Measurements from ENCODE around the gene CSF2RB. TPM values are rescaled to one million over a fixed set of nuclear protein-coding genes. Genes with fewer than 3 reads are reported as not detected.

CSF2RB gene
- polyA plus RNA-seq, 4 donors = 0.22 to 5.4 (median 1.9) TPM

GRCh38 chr22:36955691-36956090 is 42.3 kb downstream of the CSF2RB start:
- 73 to 96% (median 91%) methylated on average over 1 of the region's 1 CpG for WGBS, 3 donors
- Histone ChIP-seq H3K27ac (ENCODE audit: low read depth in 1 of 3, low read length in 2 of 3) (no peak overlapping the region), H3K9me3 (ENCODE audit: control insufficient read depth in 2 of 2, insufficient read depth in 1 of 2, low read depth in 1 of 2, low read length in 1 of 2) (no peaks in the 10 kb centered on the region), H3K27me3 (ENCODE audit: control insufficient read depth in 3 of 3, insufficient read depth in 3 of 3, low read length in 3 of 3) (peaks cover 0 to 3% (median 0%) of the 10 kb centered on the region in 3 donors), H3K4me1 (ENCODE audit: control insufficient read depth in 3 of 3, insufficient read depth in 2 of 3, low read depth in 1 of 3, low read length in 2 of 3) (no peaks in the 10 kb centered on the region), H3K4me3 (ENCODE audit: low read depth in 1 of 3, low read length in 3 of 3) (no peak overlapping the region), H3K36me3 (ENCODE audit: control insufficient read depth in 3 of 3, insufficient read depth in 2 of 3, low read depth in 1 of 3, low read length in 3 of 3) (no peaks in the 10 kb centered on the region)
- no peak for FAIRE-seq
- no peak for DNase-seq

GRCh38 chr22:36958366-36958765 is 44.9 kb downstream of the CSF2RB start:
- FAIRE-seq = no peak
- Histone ChIP-seq H3K4me1 (ENCODE audit: control insufficient read depth in 3 of 3, insufficient read depth in 2 of 3, low read depth in 1 of 3, low read length in 2 of 3) (no peaks in the 10 kb centered on the region), H3K9me3 (ENCODE audit: control insufficient read depth in 2 of 2, insufficient read depth in 1 of 2, low read depth in 1 of 2, low read length in 1 of 2) (no peaks in the 10 kb centered on the region), H3K4me3 (ENCODE audit: low read depth in 1 of 3, low read length in 3 of 3) (no peak overlapping the region), H3K27me3 (ENCODE audit: control insufficient read depth in 3 of 3, insufficient read depth in 3 of 3, low read length in 3 of 3) (peaks cover 0 to 3% (median 0%) of the 10 kb centered on the region in 3 donors), H3K27ac (ENCODE audit: low read depth in 1 of 3, low read length in 2 of 3) (no peak overlapping the region), H3K36me3 (ENCODE audit: control insufficient read depth in 3 of 3, insufficient read depth in 2 of 3, low read depth in 1 of 3, low read length in 3 of 3) (no peaks in the 10 kb centered on the region)
- no peak for DNase-seq
- 60 to 71% (median 64%) methylated on average over 2 of the region's 2 CpGs for WGBS, 3 donors

GRCh38 chr22:36961626-36962025 is 48.2 kb downstream of the CSF2RB start:
- DNase-seq (no peak), FAIRE-seq (no peak)
- 41 to 53% (median 48%) methylated on average over 3 of the region's 3 CpGs for WGBS, 3 donors
- Histone ChIP-seq H3K27me3 (ENCODE audit: control insufficient read depth in 3 of 3, insufficient read depth in 3 of 3, low read length in 3 of 3) (peaks cover 0 to 4% (median 0%) of the 10 kb centered on the region in 3 donors), H3K27ac (ENCODE audit: low read depth in 1 of 3, low read length in 2 of 3) (no peak overlapping the region), H3K4me1 (ENCODE audit: control insufficient read depth in 3 of 3, insufficient read depth in 2 of 3, low read depth in 1 of 3, low read length in 2 of 3) (no peaks in the 10 kb centered on the region), H3K36me3 (ENCODE audit: control insufficient read depth in 3 of 3, insufficient read depth in 2 of 3, low read depth in 1 of 3, low read length in 3 of 3) (no peaks in the 10 kb centered on the region), H3K4me3 (ENCODE audit: low read depth in 1 of 3, low read length in 3 of 3) (no peak overlapping the region), H3K9me3 (ENCODE audit: control insufficient read depth in 2 of 2, insufficient read depth in 1 of 2, low read depth in 1 of 2, low read length in 1 of 2) (no peaks in the 10 kb centered on the region)

- FAIRE-seq (no peak), DNase-seq (no peak)
- WGBS, 3 donors = 70 to 71% (median 70%) methylated on average over 2 of the region's 2 CpGs
- no peak overlapping the region for H3K4me3 ChIP-seq (ENCODE audit: low read depth in 1 of 3, low read length in 3 of 3)
- no peak overlapping the region for H3K27ac ChIP-seq (ENCODE audit: low read depth in 1 of 3, low read length in 2 of 3)
- H3K36me3 ChIP-seq (ENCODE audit: control insufficient read depth in 3 of 3, insufficient read depth in 2 of 3, low read depth in 1 of 3, low read length in 3 of 3) = no peaks in the 10 kb centered on the region
- H3K4me1 ChIP-seq (ENCODE audit: control insufficient read depth in 3 of 3, insufficient read depth in 2 of 3, low read depth in 1 of 3, low read length in 2 of 3) = no peaks in the 10 kb centered on the region
- H3K9me3 ChIP-seq (ENCODE audit: control insufficient read depth in 2 of 2, insufficient read depth in 1 of 2, low read depth in 1 of 2, low read length in 1 of 2) = no peaks in the 10 kb centered on the region
- H3K27me3 ChIP-seq (ENCODE audit: control insufficient read depth in 3 of 3, insufficient read depth in 3 of 3, low read length in 3 of 3) = peaks cover 0 to 6% (median 0%) of the 10 kb centered on the region in 3 donors
Measured at GRCh38 chr22:36963302-36963701, 49.9 kb downstream of the CSF2RB start.

GRCh38 chr22:36964106-36964505 is 50.7 kb downstream of the CSF2RB start:
- Histone ChIP-seq H3K36me3 (ENCODE audit: control insufficient read depth in 3 of 3, insufficient read depth in 2 of 3, low read depth in 1 of 3, low read length in 3 of 3) (no peaks in the 10 kb centered on the region), H3K4me1 (ENCODE audit: control insufficient read depth in 3 of 3, insufficient read depth in 2 of 3, low read depth in 1 of 3, low read length in 2 of 3) (no peaks in the 10 kb centered on the region), H3K27ac (ENCODE audit: low read depth in 1 of 3, low read length in 2 of 3) (no peak overlapping the region), H3K27me3 (ENCODE audit: control insufficient read depth in 3 of 3, insufficient read depth in 3 of 3, low read length in 3 of 3) (peaks cover 0 to 6% (median 0%) of the 10 kb centered on the region in 3 donors), H3K4me3 (ENCODE audit: low read depth in 1 of 3, low read length in 3 of 3) (no peak overlapping the region), H3K9me3 (ENCODE audit: control insufficient read depth in 2 of 2, insufficient read depth in 1 of 2, low read depth in 1 of 2, low read length in 1 of 2) (no peaks in the 10 kb centered on the region)
- FAIRE-seq (no peak), DNase-seq (no peak)

GRCh38 chr22:36965696-36966095 is 52.3 kb downstream of the CSF2RB start:
- Histone ChIP-seq H3K4me3 (ENCODE audit: low read depth in 1 of 3, low read length in 3 of 3) (no peak overlapping the region), H3K27me3 (ENCODE audit: control insufficient read depth in 3 of 3, insufficient read depth in 3 of 3, low read length in 3 of 3) (peaks cover 0 to 3% (median 0%) of the 10 kb centered on the region in 3 donors), H3K4me1 (ENCODE audit: control insufficient read depth in 3 of 3, insufficient read depth in 2 of 3, low read depth in 1 of 3, low read length in 2 of 3) (no peaks in the 10 kb centered on the region), H3K27ac (ENCODE audit: low read depth in 1 of 3, low read length in 2 of 3) (no peak overlapping the region), H3K36me3 (ENCODE audit: control insufficient read depth in 3 of 3, insufficient read depth in 2 of 3, low read depth in 1 of 3, low read length in 3 of 3) (no peaks in the 10 kb centered on the region), H3K9me3 (ENCODE audit: control insufficient read depth in 2 of 2, insufficient read depth in 1 of 2, low read depth in 1 of 2, low read length in 1 of 2) (no peaks in the 10 kb centered on the region)
- DNase-seq = no peak
- 71 to 77% (median 73%) methylated on average over 2 of the region's 2 CpGs for WGBS, 3 donors
- FAIRE-seq = no peak

GRCh38 chr22:36966851-36967540 is 53.6 kb downstream of the CSF2RB start:
- H3K4me1 ChIP-seq (ENCODE audit: control insufficient read depth in 3 of 3, insufficient read depth in 2 of 3, low read depth in 1 of 3, low read length in 2 of 3) = no peaks in the 10 kb centered on the region
- no peak for FAIRE-seq
- WGBS, 3 donors = 75 to 79% (median 77%) methylated on average over 11 of the region's 11 CpGs
- no peak overlapping the region for H3K27ac ChIP-seq (ENCODE audit: low read depth in 1 of 3, low read length in 2 of 3)
- DNase-seq = no peak
- no peak overlapping the region for H3K4me3 ChIP-seq (ENCODE audit: low read depth in 1 of 3, low read length in 3 of 3)
- peaks cover 0 to 6% (median 0%) of the 10 kb centered on the region in 3 donors for H3K27me3 ChIP-seq (ENCODE audit: control insufficient read depth in 3 of 3, insufficient read depth in 3 of 3, low read length in 3 of 3)
- H3K9me3 ChIP-seq (ENCODE audit: control insufficient read depth in 2 of 2, insufficient read depth in 1 of 2, low read depth in 1 of 2, low read length in 1 of 2) = no peaks in the 10 kb centered on the region
- no peaks in the 10 kb centered on the region for H3K36me3 ChIP-seq (ENCODE audit: control insufficient read depth in 3 of 3, insufficient read depth in 2 of 3, low read depth in 1 of 3, low read length in 3 of 3)

GRCh38 chr22:36968249-36968964 is 55.0 kb downstream of the CSF2RB start:
- 86 to 89% (median 86%) methylated on average over 5 of the region's 5 CpGs for WGBS, 3 donors
- H3K36me3 ChIP-seq (ENCODE audit: control insufficient read depth in 3 of 3, insufficient read depth in 2 of 3, low read depth in 1 of 3, low read length in 3 of 3) = no peaks in the 10 kb centered on the region
- H3K27ac ChIP-seq (ENCODE audit: low read depth in 1 of 3, low read length in 2 of 3) = no peak overlapping the region
- H3K9me3 ChIP-seq (ENCODE audit: control insufficient read depth in 2 of 2, insufficient read depth in 1 of 2, low read depth in 1 of 2, low read length in 1 of 2) = no peaks in the 10 kb centered on the region
- no peak overlapping the region for H3K4me3 ChIP-seq (ENCODE audit: low read depth in 1 of 3, low read length in 3 of 3)
- H3K27me3 ChIP-seq (ENCODE audit: control insufficient read depth in 3 of 3, insufficient read depth in 3 of 3, low read length in 3 of 3) = peaks cover 0 to 6% (median 0%) of the 10 kb centered on the region in 3 donors
- no peak for DNase-seq
- H3K4me1 ChIP-seq (ENCODE audit: control insufficient read depth in 3 of 3, insufficient read depth in 2 of 3, low read depth in 1 of 3, low read length in 2 of 3) = no peaks in the 10 kb centered on the region
- no peak for FAIRE-seq
